HG03432 (cell line): ENCODE measurements around the gene TRIM66.

Source experiments
- ATAC-seq: cut with Tn5 transposase; IDR thresholded peaks from one replicate; pipeline ENCODE4 v1.9.1; 2021; ENCODE audit warnings: mild to moderate bottlenecking, moderate library complexity; ENCODE audit not compliant: unreplicated experiment

The TRIM66 gene

GRCh38 chr11:8577791-8578581, 104.5 kb downstream of the TRIM66 start:
- ATAC-seq: no peak

- ATAC-seq: no peak
Observed at GRCh38 chr11:8574798-8575197, 107.7 kb downstream of the TRIM66 start.

- no peak for ATAC-seq
Observed at GRCh38 chr11:8573777-8574176, 108.7 kb downstream of the TRIM66 start.

- peak; percentile 70 for ATAC-seq
Observed at GRCh38 chr11:8567602-8568198, 114.8 kb downstream of the TRIM66 start.

- ATAC-seq: peak; percentile 48
Observed at GRCh38 chr11:8566613-8567210, 115.8 kb downstream of the TRIM66 start.

- no peak for ATAC-seq
Observed at GRCh38 chr11:8564526-8564925, 117.9 kb downstream of the TRIM66 start.
